HG03565 (cell line): ENCODE measurements around the gene MAP4K3.

Source experiments
- ATAC-seq: cut with Tn5 transposase; IDR thresholded peaks from one replicate; pipeline ENCODE4 v1.9.1; 2021; ENCODE audit warnings: mild to moderate bottlenecking, moderate library complexity; ENCODE audit not compliant: unreplicated experiment

Gene MAP4K3

DNA sequence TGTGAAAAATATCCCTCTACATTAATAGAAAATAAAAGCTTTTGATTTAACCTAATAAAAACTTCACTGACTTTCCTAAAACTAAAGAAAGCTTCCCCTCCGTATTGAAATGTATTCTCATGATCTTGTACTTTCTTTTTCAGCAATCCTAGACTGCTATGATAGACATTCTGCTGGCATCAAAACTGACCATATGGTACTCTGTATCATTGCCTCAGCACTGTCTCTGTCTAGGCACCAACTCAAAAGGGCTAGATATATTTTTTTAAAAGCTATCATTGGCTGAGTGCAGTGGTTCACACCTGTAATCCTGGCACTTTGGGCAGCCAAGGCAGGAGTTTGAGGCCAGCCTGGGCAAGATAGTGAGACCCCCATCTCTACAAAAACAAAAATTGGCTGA lies 226.2 kb downstream of the MAP4K3 start:
- ATAC-seq: no peak

- no peak for ATAC-seq
Observed at GRCh38 chr2:39203382-39203781, 233.7 kb downstream of the MAP4K3 start.

GRCh38 chr2:39202639-39203369 lies 234.3 kb downstream of the MAP4K3 start:
- no peak for ATAC-seq
